Heart right ventricle (tissue), 16 donors: ENCODE measurements around the gene PRR14L. TPM values are rescaled to one million over a fixed set of nuclear protein-coding genes. Genes with fewer than 3 reads are reported as not detected.

Experiments used
- ATAC-seq, 8 donors: fragments of 200-7000 bp; cut with Tn5 transposase; one replicate each; pipeline ENCODE4 v1.9.1; 2020; ENCODE audit warnings: mild to moderate bottlenecking in 8 of 8, moderate library complexity in 8 of 8, moderate number of reproducible peaks in 1 of 8
- DNase-seq, 2 donors: peaks; one replicate each; pipeline ENCODE4 v3.0.0-alpha.2; 2020
- H3K27ac ChIP-seq, 10 donors: fragments of 200-600 bp; sonication (generic) in 2 of 10; one replicate each; pipeline versions ENCODE4 v1.5.0 to v1.8.0; 2020 to 2022; ENCODE audit warnings: mild to moderate bottlenecking in 3 of 10
- H3K27me3 ChIP-seq, 7 donors: fragments of 200-600 bp; one replicate each; pipeline ENCODE4 v1.8.0; 2021 to 2022; ENCODE audit warnings: mild to moderate bottlenecking in 2 of 7
- H3K36me3 ChIP-seq, 9 donors: fragments of 200-600 bp; sonication (generic) in 1 of 9; one replicate each; pipeline versions ENCODE4 v1.5.0 to v1.8.0; 2020 to 2022; ENCODE audit warnings: mild to moderate bottlenecking in 2 of 9
- H3K4me1 ChIP-seq, 9 donors: fragments of 200-600 bp; sonication (generic) in 1 of 9; one replicate each; pipeline versions ENCODE4 v1.5.0 to v1.8.0; 2020 to 2022; ENCODE audit warnings: mild to moderate bottlenecking in 4 of 9
- H3K4me3 ChIP-seq, 10 donors: fragments of 200-600 bp; sonication (generic) in 2 of 10; one replicate each; pipeline versions ENCODE4 v1.5.0 to v1.8.0; 2020 to 2022; ENCODE audit warnings: mild to moderate bottlenecking in 7 of 10, moderate library complexity in 2 of 10
- H3K9me3 ChIP-seq, 11 donors: fragments of 200-600 bp in 10 of 11; sonication (generic) in 2 of 11; one replicate each; pipeline versions ENCODE4 v1.5.0 to v1.8.0; 2013 to 2022; ENCODE audit warnings: mild to moderate bottlenecking in 2 of 11, control low read depth in 1 of 11, moderate library complexity in 1 of 11
- CTCF ChIP-seq, 9 donors: fragments of 200-600 bp; sonication (generic) in 2 of 9; IDR thresholded peaks; one replicate each; pipeline versions ENCODE4 v1.5.0 to v1.8.0; 2021 to 2022; ENCODE audit warnings: antibody characterized with exemption in 9 of 9, mild to moderate bottlenecking in 5 of 9, moderate library complexity in 1 of 9
- WGBS, 2 donors: extraction: QIAGEN DNeasy Blood & Tissue Kit; methylation state at CpG; one replicate each; pipeline ENCODE4 v1.1.7; 2013; ENCODE audit warnings: inconsistent platforms in 1 of 2; 5-methylcytosine and 5-hydroxymethylcytosine counted together
- intact Hi-C, 10 donors: fragments of 100-400 bp; cut with DNase I; formaldehyde crosslinking; loops; one replicate each; pipeline versions ENCODE4 v1.11.1 to v1.14.2; 2022
- polyA plus RNA-seq, 2 donors: library from polyadenylated mRNA; stranded (reverse); fragments of 200-250 nt; gene quantifications; one replicate each; pipeline ENCODE4 v1.2.3, GENCODE V29; 2013
- total RNA-seq, 10 donors: library from RNA; stranded (reverse); fragmentation: NEBNext Ultra II Directional in 3 of 10; extraction: Animal tissue kit (Norgen Biotek cat#: 25700) in 3 of 10; gene quantifications; one replicate each; pipeline versions ENCODE4 v1.2.1 to v1.2.4, GENCODE V29; 2021 to 2023
- donor health status: Arrhythmogenic right ventricular cardiomyopathy.
- donor health status: ischemic (EF 13 %, LVEDD 7.1; RV severe dilation, severe dysfunction).
- donor health status: healthy with polysubstance abuse.
- donor health status: DM: no; HTN: yes; CAD: no.
- donor health status: DM: no; HTN: no; CAD: no.
- donor health status: ischemic (EF 25% LVEDD 6.9; RV normal size, moderate dysfunction).
- donor health status: ischemic (EF 25% LVEDD 5.7; RV mildly dilated, moderate dysfunction).
- donor health status: healthy.
- donor health status: DM: yes; HTN: yes; CAD: no.
- donor health status: Ischemic cardiomyopathy.
- donor health status: ischemic (EF 35%, LVEDD 5.7; RV mildly dilated, moderate dysfunction).
- donor health status: nonischemic (EF 11% LVEDD 7.7; RV severe dilation, severe dysfunction).
- donor health status: DM: yes; HTN: yes; CAD: no.
- donor health status: PGD.
- donor health status: ischemic (EF 29% LVEDD 5.4; RV normal size, mild dysfunction).
- donor health status: nonischemic (EF 23%, LVEDD 6.1; RV moderate dilation, normal function).

The PRR14L gene
- total and polyA plus RNA-seq, 12 donors = 4.0 to 19.6 (median 17.0) TPM

GRCh38 chr22:31653944-31654343 is 96.0 kb downstream of the PRR14L start:
- no peak overlapping the region for H3K27ac ChIP-seq
- TF ChIP-seq CTCF (IDR thresholded peaks at IDR 0.05) = no peak
- H3K4me3 ChIP-seq = no peak overlapping the region
- DNase-seq = no peak
- peaks cover 0 to 19% (median 0%) of the 10 kb centered on the region in 9 donors for H3K36me3 ChIP-seq
- no peaks in the 10 kb centered on the region for H3K9me3 ChIP-seq
- no peaks in the 10 kb centered on the region for H3K27me3 ChIP-seq
- intact Hi-C loops = no loop called here
- H3K4me1 ChIP-seq = peaks cover 0 to 25% (median 0%) of the 10 kb centered on the region in 9 donors
- no peak for ATAC-seq
- 83 to 90% methylated on average over 2 of the region's 2 CpGs for WGBS, 2 donors

DNA sequence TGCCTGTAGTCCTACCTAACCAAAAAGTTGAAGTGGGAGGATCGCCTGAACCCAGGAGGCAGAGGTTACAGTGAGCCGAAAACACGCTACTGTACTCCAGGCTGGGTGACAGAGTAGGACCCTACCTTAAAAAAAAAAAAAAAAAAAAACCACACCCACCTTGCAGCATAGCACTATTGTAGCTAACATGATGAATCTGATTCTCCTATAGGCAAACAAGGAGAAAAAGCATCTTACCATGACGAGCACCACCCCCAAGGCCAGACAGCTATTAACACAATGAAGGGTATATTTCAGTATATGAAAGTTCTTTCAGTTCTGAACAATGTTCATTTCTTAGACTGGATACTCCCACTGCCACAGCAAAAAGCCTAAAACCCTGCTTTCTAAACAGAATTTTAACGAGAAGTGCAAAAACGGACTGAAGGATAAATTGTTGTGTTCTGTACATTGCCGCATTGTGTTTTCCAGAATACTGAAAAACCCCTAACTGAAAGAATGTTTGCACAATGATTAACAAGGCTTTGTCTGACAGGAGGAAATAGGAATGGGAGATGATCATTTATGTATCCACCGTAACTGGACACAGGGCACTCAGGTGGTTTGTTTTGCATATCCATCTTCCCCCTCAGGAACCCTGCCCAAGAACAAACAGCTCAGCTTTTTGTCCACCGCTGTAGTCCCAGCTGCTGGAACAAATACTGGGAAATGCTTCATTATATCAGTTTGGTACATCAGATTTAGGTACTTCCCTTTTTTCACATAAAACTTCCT is 96.8 kb downstream of the PRR14L start:
- no peaks in the 10 kb centered on the region for H3K27me3 ChIP-seq
- WGBS, 2 donors = 87 to 91% methylated on average over 9 of the region's 9 CpGs
- no peak overlapping the region for H3K27ac ChIP-seq
- no peak for ATAC-seq
- TF ChIP-seq CTCF (IDR thresholded peaks at IDR 0.05) = no peak
- peaks cover 0 to 27% (median 0%) of the 10 kb centered on the region in 9 donors for H3K36me3 ChIP-seq
- H3K9me3 ChIP-seq = no peaks in the 10 kb centered on the region
- DNase-seq = no peak
- peaks cover 0 to 25% (median 0%) of the 10 kb centered on the region in 9 donors for H3K4me1 ChIP-seq
- intact Hi-C loops = no loop called here
- no peak overlapping the region for H3K4me3 ChIP-seq

DNA sequence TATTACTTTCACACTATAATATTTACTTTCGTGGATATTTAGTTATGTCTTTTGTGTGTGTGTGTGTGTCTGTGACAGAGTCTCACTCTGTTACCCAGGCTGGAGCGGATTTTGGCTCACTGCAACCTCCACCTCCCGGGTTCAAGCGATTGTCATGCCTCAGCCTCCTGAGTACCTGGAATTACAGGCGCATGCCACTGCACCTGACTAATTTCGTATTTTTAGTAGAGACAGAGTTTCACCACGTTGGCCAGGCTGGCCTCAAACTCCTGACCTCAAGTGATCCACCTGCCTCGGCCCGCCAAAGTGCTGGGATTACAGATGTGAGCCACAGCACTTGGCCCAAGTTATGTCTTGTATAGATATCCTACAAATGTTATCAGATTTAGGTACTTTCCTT is 97.8 kb downstream of the PRR14L start:
- no peak for DNase-seq
- peak in 1 of 8 donors; percentile 9 for ATAC-seq
- WGBS, 2 donors = 81 to 89% methylated on average over 9 of the region's 9 CpGs
- intact Hi-C loops = no loop called here
- Histone ChIP-seq H3K4me1 (peaks cover 0 to 25% (median 0%) of the 10 kb centered on the region in 9 donors), H3K27me3 (no peaks in the 10 kb centered on the region), H3K36me3 (peaks cover 0 to 37% (median 9%) of the 10 kb centered on the region in 9 donors), H3K27ac (no peak overlapping the region), H3K9me3 (no peaks in the 10 kb centered on the region), H3K4me3 (no peak overlapping the region)
- no peak for TF ChIP-seq CTCF (IDR thresholded peaks at IDR 0.05)

- H3K4me3 ChIP-seq = no peak overlapping the region
- 88 to 92% methylated on average over 4 of the region's 4 CpGs for WGBS, 2 donors
- no peak for TF ChIP-seq CTCF (IDR thresholded peaks at IDR 0.05)
- no peaks in the 10 kb centered on the region for H3K27me3 ChIP-seq
- ATAC-seq (no peak), DNase-seq (no peak)
- peaks cover 0 to 41% (median 11%) of the 10 kb centered on the region in 9 donors for H3K36me3 ChIP-seq
- no peaks in the 10 kb centered on the region for H3K9me3 ChIP-seq
- intact Hi-C loops = no loop called here
- no peak overlapping the region for H3K27ac ChIP-seq
- H3K4me1 ChIP-seq = peaks cover 0 to 25% (median 0%) of the 10 kb centered on the region in 9 donors
Observed at GRCh38 chr22:31651664-31652063, 98.3 kb downstream of the PRR14L start.
